GM06990 (cell line): ENCODE results near the gene MGAT5B.

Experiments
- DNase-seq: peaks from one replicate; pipeline ENCODE4 v3.0.0-alpha.2; 2011; ENCODE audit not compliant: insufficient read length; ENCODE audit errors: extremely low read depth
- H3K27me3 ChIP-seq: replicated peaks from 2 replicates; pipeline ENCODE4 v1.6.0; 2011; ENCODE audit warnings: low read length; ENCODE audit not compliant: control insufficient read depth, insufficient read depth
- H3K36me3 ChIP-seq: 2 replicates; pipeline ENCODE4 v1.5.1; 2011; ENCODE audit warnings: low read length; ENCODE audit not compliant: control insufficient read depth, insufficient read depth
- H3K4me3 ChIP-seq: replicated peaks from 2 replicates; pipeline ENCODE4 v1.5.1; 2011; ENCODE audit warnings: low read depth, mild to moderate bottlenecking, control low read depth, low read length
- CTCF ChIP-seq: IDR thresholded peaks from 2 replicates; pipeline ENCODE4 v1.5.1; 2011; ENCODE audit warnings: low read length, control low read depth, mild to moderate bottlenecking, inconsistent platforms; ENCODE audit not compliant: insufficient read depth, poor library complexity, severe bottlenecking

The MGAT5B gene

GRCh38 chr17:76852843-76853242 is 15.4 kb upstream of the MGAT5B start:
- H3K4me3 ChIP-seq = no peak overlapping the region
- no peak for DNase-seq
- no peaks in the 10 kb centered on the region for H3K36me3 ChIP-seq
- H3K27me3 ChIP-seq = peaks cover 1% of the 10 kb centered on the region; the same call in 1 of the 2 replicates
- no peak for TF ChIP-seq CTCF

- Histone ChIP-seq H3K27me3 (peaks cover 1% of the 10 kb centered on the region; the same call in 1 of the 2 replicates), H3K36me3 (no peaks in the 10 kb centered on the region), H3K4me3 (no peak overlapping the region)
- TF ChIP-seq CTCF = no peak
- DNase-seq = no peak
Observed at GRCh38 chr17:76855105-76855504, 13.1 kb upstream of the MGAT5B start.

GRCh38 chr17:76862079-76862478 is 6.1 kb upstream of the MGAT5B start:
- TF ChIP-seq CTCF = no peak
- no peak for DNase-seq

GRCh38 chr17:76862494-76862893 is 5.7 kb upstream of the MGAT5B start:
- DNase-seq = no peak
- TF ChIP-seq CTCF = no peak
- H3K36me3 ChIP-seq = no peaks in the 10 kb centered on the region
- H3K4me3 ChIP-seq = no peak overlapping the region
- peaks cover 1% of the 10 kb centered on the region for H3K27me3 ChIP-seq

More at GRCh38 chr17:76862079-76862478, 6.1 kb upstream of the MGAT5B start:
- Histone ChIP-seq H3K36me3 (no peaks in the 10 kb centered on the region), H3K4me3 (no peak overlapping the region), H3K27me3 (peaks cover 1% of the 10 kb centered on the region)

- no peak for TF ChIP-seq CTCF
- Histone ChIP-seq H3K4me3 (no peak overlapping the region), H3K27me3 (peaks cover 1% of the 10 kb centered on the region), H3K36me3 (no peaks in the 10 kb centered on the region)
- DNase-seq = no peak
Observed at GRCh38 chr17:76864024-76864423, 4.2 kb upstream of the MGAT5B start.

- DNase-seq = no peak
- TF ChIP-seq CTCF = no peak
- Histone ChIP-seq H3K36me3 (no peaks in the 10 kb centered on the region), H3K27me3 (peaks cover 1% of the 10 kb centered on the region), H3K4me3 (no peak overlapping the region)
Observed at GRCh38 chr17:76865174-76865573, 3.0 kb upstream of the MGAT5B start.
